Measurements from ENCODE around the gene LMNTD1.
"Not testable (repeated sequence)": the region's sequence is repeated elsewhere in the genome, so short reads cannot be mapped to it uniquely, and the experiment has no call there.

LMNTD1 gene

GRCh38 chr12:25488956-25489870, 63.9 kb downstream of the LMNTD1 start:
- DNase-seq = not testable (repeated sequence)

- no peak for DNase-seq
Measured at GRCh38 chr12:25482625-25483024, 70.5 kb downstream of the LMNTD1 start.

- no peak for DNase-seq
Measured at GRCh38 chr12:25480145-25480544, 72.9 kb downstream of the LMNTD1 start.

- DNase-seq = no peak
Measured at GRCh38 chr12:25477217-25477616, 75.9 kb downstream of the LMNTD1 start.

- no peak for DNase-seq
Measured at GRCh38 chr12:25472453-25472852, 80.6 kb downstream of the LMNTD1 start.

- DNase-seq = no peak
Measured at GRCh38 chr12:25469861-25470260, 83.2 kb downstream of the LMNTD1 start.

- DNase-seq = no peak
Measured at GRCh38 chr12:25469368-25469767, 83.7 kb downstream of the LMNTD1 start.

- no peak for DNase-seq
Measured at GRCh38 chr12:25463521-25463920, 89.6 kb downstream of the LMNTD1 start.

GRCh38 chr12:25463005-25463404, 90.1 kb downstream of the LMNTD1 start:
- DNase-seq = no peak

- DNase-seq = no peak
Measured at GRCh38 chr12:25459541-25459951, 93.5 kb downstream of the LMNTD1 start.

GRCh38 chr12:25458047-25458552, 95.0 kb downstream of the LMNTD1 start:
- DNase-seq = peak; percentile 31

- no peak for DNase-seq
Measured at GRCh38 chr12:25456474-25456873, 96.6 kb downstream of the LMNTD1 start.

- DNase-seq = no peak
Measured at GRCh38 chr12:25455696-25456095, 97.4 kb downstream of the LMNTD1 start.

GRCh38 chr12:25449007-25449406, 104.1 kb downstream of the LMNTD1 start:
- DNase-seq = no peak

GRCh38 chr12:25447046-25447445, 106.0 kb downstream of the LMNTD1 start:
- DNase-seq = no peak

- DNase-seq = no peak
Measured at GRCh38 chr12:25438638-25439037, 114.4 kb downstream of the LMNTD1 start.

- peak; percentile 14 for DNase-seq
Measured at GRCh38 chr12:25436206-25437030, 116.7 kb downstream of the LMNTD1 start.

GRCh38 chr12:25435431-25435830, 117.7 kb downstream of the LMNTD1 start:
- DNase-seq = no peak

- no peak for DNase-seq
Measured at GRCh38 chr12:25434515-25434914, 118.6 kb downstream of the LMNTD1 start.

GRCh38 chr12:25433581-25434325, 119.3 kb downstream of the LMNTD1 start:
- DNase-seq = no peak

- no peak for DNase-seq
Measured at GRCh38 chr12:25433024-25433423, 120.1 kb downstream of the LMNTD1 start.

GRCh38 chr12:25427337-25428249, 125.5 kb downstream of the LMNTD1 start:
- no peak for DNase-seq

Data from SHP77 treated with DMSO at 0.1 percent for 48 hours (cell line).